ENCODE results near the gene NDE1.
A peak's percentile ranks its signal among the peaks of the same experiment; 100 is the strongest.
"Not testable (repeated sequence)": the region's sequence is repeated elsewhere in the genome, so short reads cannot be mapped to it uniquely, and the experiment has no call there.

NDE1 gene

GRCh38 chr16:15640966-15641365 is 9.1 kb upstream of the NDE1 start:
- TF ChIP-seq POLR2A (IDR thresholded peaks at IDR 0.05; ENCODE audit: low read depth, low read length), result no peak
- FAIRE-seq (no peak), DNase-seq (ENCODE audit: insufficient read length, low spot score) (no peak)

- DNase-seq (ENCODE audit: insufficient read length, low spot score) (no peak), FAIRE-seq (no peak)
- no peak for TF ChIP-seq POLR2A (IDR thresholded peaks at IDR 0.05; ENCODE audit: low read depth, low read length)
These were observed 8.1 kb upstream of the NDE1 start for GRCh38 chr16:15641753-15642556.

- FAIRE-seq (peak; percentile 89), DNase-seq (ENCODE audit: insufficient read length, low spot score) (peak; percentile 45)
- TF ChIP-seq POLR2A (IDR thresholded peaks at IDR 0.05; ENCODE audit: low read depth, low read length), result peak; percentile 41; the same call in 1 of the 2 replicates
These were observed 7.4 kb upstream of the NDE1 start for GRCh38 chr16:15642557-15643047.

GRCh38 chr16:15643048-15643945 is 6.7 kb upstream of the NDE1 start, which contains the start of gene MARF1:
Gene MARF1 (minus strand): TSS chr16:15643154. CDS start chr16:15639233, 3,921 bp downstream.
- peak; percentile 75 for TF ChIP-seq POLR2A (IDR thresholded peaks at IDR 0.05; ENCODE audit: low read depth, low read length)
- DNase-seq (ENCODE audit: insufficient read length, low spot score), result peak; percentile 57
- peak; percentile 73 for FAIRE-seq

- FAIRE-seq (no peak), DNase-seq (ENCODE audit: insufficient read length, low spot score) (no peak)
- no peak for TF ChIP-seq POLR2A (IDR thresholded peaks at IDR 0.05; ENCODE audit: low read depth, low read length)
These were observed 6.1 kb upstream of the NDE1 start for GRCh38 chr16:15643946-15644250.

- DNase-seq (ENCODE audit: insufficient read length, low spot score), result no peak
- no peak for TF ChIP-seq POLR2A (IDR thresholded peaks at IDR 0.05; ENCODE audit: low read depth, low read length)
- peak; percentile 78 for FAIRE-seq
These were observed 5.6 kb upstream of the NDE1 start for GRCh38 chr16:15644267-15644961.

- FAIRE-seq (peak; percentile 71), DNase-seq (ENCODE audit: insufficient read length, low spot score) (peak; percentile 16)
These were observed 5.0 kb upstream of the NDE1 start for GRCh38 chr16:15644962-15645465.

GRCh38 chr16:15646557-15647293 is 3.3 kb upstream of the NDE1 start:
- not testable (repeated sequence) for FAIRE-seq

GRCh38 chr16:15647294-15648014 is 2.6 kb upstream of the NDE1 start:
- TF ChIP-seq POLR2A (IDR thresholded peaks at IDR 0.05; ENCODE audit: low read depth, low read length), result no peak
- DNase-seq (ENCODE audit: insufficient read length, low spot score), result no peak
- no peak for FAIRE-seq

More at GRCh38 chr16:15646557-15647293, 3.3 kb upstream of the NDE1 start:
- not testable (repeated sequence) for DNase-seq (ENCODE audit: insufficient read length, low spot score)

GRCh38 chr16:15648135-15648730 is 1.8 kb upstream of the NDE1 start:
- no peak for FAIRE-seq
- DNase-seq (ENCODE audit: insufficient read length, low spot score), result no peak
- no peak for TF ChIP-seq POLR2A (IDR thresholded peaks at IDR 0.05; ENCODE audit: low read depth, low read length)

- FAIRE-seq; DNase-seq (ENCODE audit: insufficient read length, low spot score): not testable (repeated sequence)
These were observed 734 bp upstream of the NDE1 start for GRCh38 chr16:15649311-15649710.

GRCh38 chr16:15649727-15650018 is 372 bp upstream of the NDE1 start:
- TF ChIP-seq POLR2A (IDR thresholded peaks at IDR 0.05; ENCODE audit: low read depth, low read length), result no peak
- no peak for FAIRE-seq
- no peak for DNase-seq (ENCODE audit: insufficient read length, low spot score)

Measured in H54 (cell line).